ENCODE measurements around the gene KAZN.

KAZN gene

GRCh38 chr1:14604414-14604813 is 5.9 kb downstream of the KAZN start (continued):
- TF ChIP-seq REST (tag by site-specific recombination; IDR thresholded peaks at IDR 0.05) (no peak), ZNF514 (tag by site-specific recombination; IDR thresholded peaks at IDR 0.05) (no peak), ZNF211 (tag by site-specific recombination; IDR thresholded peaks at IDR 0.05; ENCODE audit: low read depth) (no peak), ZSCAN18 (tag by site-specific recombination; IDR thresholded peaks at IDR 0.05) (no peak), ZBTB48 (tag by site-specific recombination; IDR thresholded peaks at IDR 0.05) (no peak)
- TF ChIP-seq, protein P1, sequence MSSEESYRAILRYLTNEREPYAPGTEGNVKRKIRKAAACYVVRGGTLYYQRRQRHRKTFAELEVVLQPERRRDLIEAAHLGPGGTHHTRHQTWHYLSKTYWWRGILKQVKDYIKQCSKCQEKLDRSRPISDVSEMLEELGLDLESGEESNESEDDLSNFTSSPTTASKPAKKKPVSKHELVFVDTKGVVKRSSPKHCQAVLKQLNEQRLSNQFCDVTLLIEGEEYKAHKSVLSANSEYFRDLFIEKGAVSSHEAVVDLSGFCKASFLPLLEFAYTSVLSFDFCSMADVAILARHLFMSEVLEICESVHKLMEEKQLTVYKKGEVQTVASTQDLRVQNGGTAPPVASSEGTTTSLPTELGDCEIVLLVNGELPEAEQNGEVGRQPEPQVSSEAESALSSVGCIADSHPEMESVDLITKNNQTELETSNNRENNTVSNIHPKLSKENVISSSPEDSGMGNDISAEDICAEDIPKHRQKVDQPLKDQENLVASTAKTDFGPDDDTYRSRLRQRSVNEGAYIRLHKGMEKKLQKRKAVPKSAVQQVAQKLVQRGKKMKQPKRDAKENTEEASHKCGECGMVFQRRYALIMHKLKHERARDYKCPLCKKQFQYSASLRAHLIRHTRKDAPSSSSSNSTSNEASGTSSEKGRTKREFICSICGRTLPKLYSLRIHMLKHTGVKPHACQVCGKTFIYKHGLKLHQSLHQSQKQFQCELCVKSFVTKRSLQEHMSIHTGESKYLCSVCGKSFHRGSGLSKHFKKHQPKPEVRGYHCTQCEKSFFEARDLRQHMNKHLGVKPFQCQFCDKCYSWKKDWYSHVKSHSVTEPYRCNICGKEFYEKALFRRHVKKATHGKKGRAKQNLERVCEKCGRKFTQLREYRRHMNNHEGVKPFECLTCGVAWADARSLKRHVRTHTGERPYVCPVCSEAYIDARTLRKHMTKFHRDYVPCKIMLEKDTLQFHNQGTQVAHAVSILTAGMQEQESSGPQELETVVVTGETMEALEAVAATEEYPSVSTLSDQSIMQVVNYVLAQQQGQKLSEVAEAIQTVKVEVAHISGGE (tag by site-specific recombination; conservative IDR thresholded peaks at IDR 0.05; ENCODE audit: low read depth), result no peak

DNA sequence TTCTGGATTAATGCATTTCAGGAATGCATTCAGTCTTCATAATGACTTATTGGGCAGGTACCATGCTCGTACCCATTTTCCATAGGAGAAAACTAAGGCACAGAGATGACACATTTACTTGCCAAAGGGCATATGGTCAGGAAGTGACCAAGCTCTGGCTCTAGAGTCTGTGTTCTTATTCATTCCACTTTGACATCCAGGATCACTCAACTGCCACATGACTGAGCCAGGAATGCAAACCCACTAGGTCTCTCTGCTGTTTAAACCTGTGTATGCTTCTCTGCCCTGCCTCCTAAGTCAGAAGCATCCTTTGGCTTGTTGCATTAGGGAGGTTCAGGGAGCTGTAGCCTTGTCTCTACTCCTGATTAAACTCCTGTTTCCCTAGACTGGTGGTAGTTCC is 7.5 kb downstream of the KAZN start:
- Histone ChIP-seq H3K36me3 (ENCODE audit: control insufficient read depth in 2 of 2, insufficient read depth in 1 of 2, low read length in 2 of 2) (no peaks in the 10 kb centered on the region), H3K4me3 (ENCODE audit: low read depth, low read length) (no peak overlapping the region), H3K27ac (ENCODE audit: extremely low read depth, low read depth, low read length) (no peak overlapping the region), H3K9me3 (ENCODE audit: control insufficient read depth, insufficient read depth, low read depth, low read length) (no peaks in the 10 kb centered on the region), H3K4me1 (ENCODE audit: control insufficient read depth, insufficient read depth, low read length) (peaks cover 6% of the 10 kb centered on the region; the same call in 1 of the 2 replicates)
- ChIA-PET CTCF (no interaction called here), POLR2A (no interaction called here)
- TF ChIP-seq ZNF175 (tag by site-specific recombination; IDR thresholded peaks at IDR 0.05) (no peak), REST (tag by site-specific recombination; IDR thresholded peaks at IDR 0.05) (no peak)

- POLR2A ChIA-PET, result no interaction called here
- Histone ChIP-seq H3K36me3 (ENCODE audit: control insufficient read depth in 2 of 2, insufficient read depth in 1 of 2, low read length in 2 of 2) (no peaks in the 10 kb centered on the region), H3K27ac (ENCODE audit: extremely low read depth, low read depth, low read length) (no peak overlapping the region), H3K4me3 (ENCODE audit: low read depth, low read length) (no peak overlapping the region), H3K9me3 (ENCODE audit: control insufficient read depth, insufficient read depth, low read depth, low read length) (no peaks in the 10 kb centered on the region), H3K4me1 (ENCODE audit: control insufficient read depth, insufficient read depth, low read length) (peaks cover 3% of the 10 kb centered on the region; the same call in 1 of the 2 replicates)
- TF ChIP-seq HOXC10 (CRISPR knock-in tag; IDR thresholded peaks at IDR 0.05), result no peak
- no peak for TF ChIP-seq ZBTB10 (tag by site-specific recombination; IDR thresholded peaks at IDR 0.05)
- peak; percentile 78 for TF ChIP-seq CTCF (tag by site-specific recombination; IDR thresholded peaks at IDR 0.05)
- TF ChIP-seq ZNF549 (tag by site-specific recombination; IDR thresholded peaks at IDR 0.05), result no peak
- no peak for TF ChIP-seq ZNF146 (tag by site-specific recombination; IDR thresholded peaks at IDR 0.05)
- no peak for TF ChIP-seq ZNF830 (tag by site-specific recombination; IDR thresholded peaks at IDR 0.05; ENCODE audit: low read depth)
- no peak for TF ChIP-seq ZNF416 (tag by site-specific recombination; IDR thresholded peaks at IDR 0.05)
- no peak for TF ChIP-seq ZFP69B (tag by site-specific recombination; IDR thresholded peaks at IDR 0.05)
- CTCF ChIA-PET, result interaction anchor here (0.6 to 1.6 kb wide), 3 partner anchors 33 to 438 kb away, joined by 3 to 5 read pairs (median 3); no protein-coding TSS in a partner anchor
Measured at GRCh38 chr1:14606632-14607031, 8.1 kb downstream of the KAZN start.

Measured in HEK293 (cell line).